GM12872 (cell line): Measurements from ENCODE around the gene PTGS2.

Experiments used
- CTCF ChIP-seq: IDR thresholded peaks from 3 replicates; pipeline ENCODE4 v1.5.1; 2011; ENCODE audit warnings: low read depth, mild to moderate bottlenecking, low read length, moderate library complexity; ENCODE audit not compliant: insufficient read depth

The PTGS2 gene

GRCh38 chr1:186653312-186653711 lies 26.9 kb downstream of the PTGS2 start:
- no peak for TF ChIP-seq CTCF

GRCh38 chr1:186648613-186649012 lies 31.6 kb downstream of the PTGS2 start:
- TF ChIP-seq CTCF, result no peak

- no peak for TF ChIP-seq CTCF
Observed at GRCh38 chr1:186643614-186644013, 36.6 kb downstream of the PTGS2 start.

- TF ChIP-seq CTCF, result no peak
Observed at GRCh38 chr1:186636786-186637185, 43.4 kb downstream of the PTGS2 start.

GRCh38 chr1:186634511-186634910 lies 45.7 kb downstream of the PTGS2 start:
- TF ChIP-seq CTCF, result no peak

GRCh38 chr1:186633116-186633515 lies 47.1 kb downstream of the PTGS2 start:
- no peak for TF ChIP-seq CTCF

GRCh38 chr1:186629341-186629740 lies 50.9 kb downstream of the PTGS2 start:
- no peak for TF ChIP-seq CTCF

GRCh38 chr1:186628910-186629309 lies 51.3 kb downstream of the PTGS2 start:
- no peak for TF ChIP-seq CTCF
